ENCODE data around the gene IL12B. TPM values are rescaled to one million over a fixed set of nuclear protein-coding genes. Genes with fewer than 3 reads are reported as not detected.
A peak's percentile ranks its signal among the peaks of the same experiment; 100 is the strongest.

IL12B gene
- total and polyA plus RNA-seq, 2 of the 4 experiments (the other 2 are of a cell fraction): 0.03 TPM; not detected in 1

DNA sequence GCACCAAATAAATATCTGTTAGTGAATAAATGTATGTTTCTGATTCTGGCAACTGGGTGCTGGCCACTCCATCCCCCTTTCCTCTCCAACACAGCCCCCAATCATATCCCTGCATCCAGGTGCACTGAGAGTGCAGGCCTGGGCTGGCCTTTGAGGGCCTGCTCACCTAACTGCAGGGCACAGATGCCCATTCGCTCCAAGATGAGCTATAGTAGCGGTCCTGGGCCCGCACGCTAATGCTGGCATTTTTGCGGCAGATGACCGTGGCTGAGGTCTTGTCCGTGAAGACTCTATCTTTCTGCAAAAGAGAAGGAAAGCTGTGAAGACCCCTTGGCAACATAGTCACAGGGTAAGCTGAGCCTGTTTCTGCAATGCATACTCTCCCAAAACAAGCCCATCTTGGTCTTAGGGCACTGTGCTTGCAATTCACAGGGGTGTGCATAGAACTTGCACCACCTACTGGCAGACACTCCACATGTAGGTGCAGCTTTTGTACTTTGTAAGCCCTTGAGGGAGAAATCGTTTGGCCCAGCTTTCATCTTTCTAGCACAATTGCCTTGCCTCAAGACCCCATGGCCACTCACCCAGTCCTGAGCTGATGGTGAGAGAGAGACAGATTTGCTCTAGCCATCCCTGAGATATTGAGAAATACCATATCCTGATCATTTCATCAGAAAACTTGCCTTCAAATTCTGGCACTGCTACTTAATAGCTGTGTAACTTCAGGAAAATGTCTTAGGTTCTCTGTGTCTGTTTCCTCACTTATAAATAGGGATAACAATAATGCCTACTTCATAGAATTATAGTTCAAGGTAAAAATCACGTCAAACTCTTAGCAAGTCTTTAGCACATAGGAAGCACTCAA lies 13.5 kb downstream of the IL12B start:
- Histone ChIP-seq H4K91ac (ENCODE audit: insufficient read depth, low read depth, low read length) (no peak overlapping the region), H2BK15ac (ENCODE audit: low read depth, low read length) (no peak overlapping the region), H2AK5ac (ENCODE audit: low read depth, low read length) (no peak overlapping the region), H2BK5ac (ENCODE audit: low read depth, low read length, poor library complexity, severe bottlenecking) (no peak overlapping the region), H3K56ac (ENCODE audit: extremely low read depth, insufficient read depth, low read length) (no peak overlapping the region), H3K79me1 (ENCODE audit: low read depth in 1 of 2, low read length in 2 of 2) (no peaks in the 10 kb centered on the region), H3K14ac (replicated peaks; ENCODE audit: low read depth, low read length) (no peak overlapping the region), H3K4me3 (ENCODE audit: insufficient read depth, low read depth, low read length) (no peak overlapping the region), H3K9me1 (ENCODE audit: insufficient read depth, low read length) (0 out of 2 replicates have a peak, but pooled peaks cover 3% of the 10 kb centered on the region), H2AFZ (replicated peaks; ENCODE audit: low read length, poor library complexity) (peak overlapping the region; percentile 21), H3K9me3 (ENCODE audit: control insufficient read depth, insufficient read depth, low read length) (no peaks in the 10 kb centered on the region), H3K4ac (ENCODE audit: low read depth, low read length) (no peak overlapping the region), H4K5ac (ENCODE audit: low read depth, low read length) (no peak overlapping the region), H3K18ac (ENCODE audit: low read depth, low read length) (no peak overlapping the region), H2AK9ac (replicated peaks; ENCODE audit: low read depth, low read length, poor library complexity) (no peak overlapping the region), H3K36me3 (ENCODE audit: control insufficient read depth, insufficient read depth, low read length) (no peaks in the 10 kb centered on the region), H2BK20ac (ENCODE audit: low read depth, low read length) (no peak overlapping the region), H2BK120ac (ENCODE audit: low read depth, low read length) (no peak overlapping the region), H3K23ac (ENCODE audit: low read depth, low read length) (no peak overlapping the region), H3K27me3 (ENCODE audit: control insufficient read depth, insufficient read depth, low read length) (peaks cover 8% of the 10 kb centered on the region), H4K8ac (ENCODE audit: low read depth in 2 of 2, low read length in 2 of 2) (no peak overlapping the region), H3K4me1 (ENCODE audit: control insufficient read depth, insufficient read depth, low read length) (no peaks in the 10 kb centered on the region), H4K20me1 (ENCODE audit: insufficient read depth, low read length) (no peaks in the 10 kb centered on the region), H3K9ac (ENCODE audit: low read depth, low read length) (no peak overlapping the region), H3K27ac (ENCODE audit: insufficient read depth, low read length) (no peak overlapping the region), H3K4me2 (ENCODE audit: low read depth, low read length) (no peak overlapping the region)
- TF ChIP-seq CEBPB (IDR thresholded peaks at IDR 0.05; ENCODE audit: low read depth, low read length): no peak
- TF ChIP-seq, protein P1, sequence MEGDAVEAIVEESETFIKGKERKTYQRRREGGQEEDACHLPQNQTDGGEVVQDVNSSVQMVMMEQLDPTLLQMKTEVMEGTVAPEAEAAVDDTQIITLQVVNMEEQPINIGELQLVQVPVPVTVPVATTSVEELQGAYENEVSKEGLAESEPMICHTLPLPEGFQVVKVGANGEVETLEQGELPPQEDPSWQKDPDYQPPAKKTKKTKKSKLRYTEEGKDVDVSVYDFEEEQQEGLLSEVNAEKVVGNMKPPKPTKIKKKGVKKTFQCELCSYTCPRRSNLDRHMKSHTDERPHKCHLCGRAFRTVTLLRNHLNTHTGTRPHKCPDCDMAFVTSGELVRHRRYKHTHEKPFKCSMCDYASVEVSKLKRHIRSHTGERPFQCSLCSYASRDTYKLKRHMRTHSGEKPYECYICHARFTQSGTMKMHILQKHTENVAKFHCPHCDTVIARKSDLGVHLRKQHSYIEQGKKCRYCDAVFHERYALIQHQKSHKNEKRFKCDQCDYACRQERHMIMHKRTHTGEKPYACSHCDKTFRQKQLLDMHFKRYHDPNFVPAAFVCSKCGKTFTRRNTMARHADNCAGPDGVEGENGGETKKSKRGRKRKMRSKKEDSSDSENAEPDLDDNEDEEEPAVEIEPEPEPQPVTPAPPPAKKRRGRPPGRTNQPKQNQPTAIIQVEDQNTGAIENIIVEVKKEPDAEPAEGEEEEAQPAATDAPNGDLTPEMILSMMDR (conservative IDR thresholded peaks at IDR 0.05; ENCODE audit: low read depth, low read length): peak; percentile 65
- peak; percentile 61 for TF ChIP-seq RAD21 (IDR thresholded peaks at IDR 0.05; ENCODE audit: low read length)
- TF ChIP-seq FOS (IDR thresholded peaks at IDR 0.05; ENCODE audit: low read depth, low read length): no peak
- peak; percentile 53; the same call in 1 of the 2 replicates for TF ChIP-seq SMC3 (IDR thresholded peaks at IDR 0.05; ENCODE audit: low read depth, low read length)
- TF ChIP-seq POLR2A (IDR thresholded peaks at IDR 0.05; ENCODE audit: low read depth, low read length): no peak
- no peak for TF ChIP-seq NFE2L2 (IDR thresholded peaks at IDR 0.05; ENCODE audit: low read depth, low read length)
- CTCF ChIA-PET: interaction anchor here (0.6 to 1.7 kb wide), 15 partner anchors 8 to 675 kb away, joined by 3 to 7 read pairs (median 3); no protein-coding TSS in a partner anchor
- WGBS, 2 experiments (ENCODE audit: extremely low coverage in 2 of 2, insufficient read length in 1 of 2): 82% methylated on average over 7 of the region's 9 CpGs; no CpG with 5 or more reads in 1 of the 2 experiments
- POLR2A ChIA-PET (ENCODE audit: unreplicated experiment): interaction anchor here (0.6 kb wide), 1 partner anchor 616 kb away, joined by 3 read pairs; no protein-coding TSS in a partner anchor
- ATAC-seq (ENCODE audit: low read depth) (peak; percentile 90), DNase-seq (peak; percentile 67)
- no TSS peak for BruUV-seq (replicated peaks)
- intact Hi-C loops (cut with micrococcal nuclease) (loop anchor here (2.0 kb wide), 1 partner anchor 160 kb away; no protein-coding TSS in a partner anchor), in situ Hi-C loops (cut with MboI; ENCODE audit: low sequenced_read_pairs) (no loop called here), dilution Hi-C loops (cut with HindIII; ENCODE audit: low sequenced_read_pairs, unreplicated experiment) (no loop called here)

All from IMR-90 (cell line).